Suppressor macrophage treated with lipopolysaccharide for 1 hour (primary cell): ENCODE measurements around the gene FOXL1.

ENCODE experiments used
- DNase-seq, 3 donors: peaks; one replicate each; pipeline ENCODE4 v3.0.0-alpha.2; 2020 to 2022

FOXL1 gene

DNA sequence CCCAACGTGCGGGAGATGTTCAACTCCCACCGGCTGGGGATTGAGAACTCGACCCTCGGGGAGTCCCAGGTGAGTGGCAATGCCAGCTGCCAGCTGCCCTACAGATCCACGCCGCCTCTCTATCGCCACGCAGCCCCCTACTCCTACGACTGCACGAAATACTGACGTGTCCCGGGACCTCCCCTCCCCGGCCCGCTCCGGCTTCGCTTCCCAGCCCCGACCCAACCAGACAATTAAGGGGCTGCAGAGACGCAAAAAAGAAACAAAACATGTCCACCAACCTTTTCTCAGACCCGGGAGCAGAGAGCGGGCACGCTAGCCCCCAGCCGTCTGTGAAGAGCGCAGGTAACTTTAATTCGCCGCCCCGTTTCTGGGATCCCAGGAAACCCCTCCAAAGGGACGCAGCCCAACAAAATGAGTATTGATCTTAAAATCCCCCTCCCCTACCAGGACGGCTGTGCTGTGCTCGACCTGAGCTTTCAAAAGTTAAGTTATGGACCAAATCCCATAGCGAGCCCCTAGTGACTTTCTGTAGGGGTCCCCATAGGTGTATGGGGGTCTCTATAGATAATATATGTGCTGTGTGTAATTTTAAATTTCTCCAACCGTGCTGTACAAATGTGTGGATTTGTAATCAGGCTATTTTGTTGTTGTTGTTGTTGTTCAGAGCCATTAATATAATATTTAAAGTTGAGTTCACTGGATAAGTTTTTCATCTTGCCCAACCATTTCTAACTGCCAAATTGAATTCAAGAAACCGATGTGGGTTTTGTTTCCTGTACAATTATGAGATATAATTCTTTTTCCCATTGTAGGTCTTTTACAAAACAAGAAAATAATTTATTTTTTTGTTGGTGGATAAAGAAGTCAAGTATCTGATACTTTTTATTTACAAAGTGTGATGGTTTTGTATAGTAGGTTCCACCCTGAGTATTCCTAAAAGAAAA is 9.4 kb upstream of the FOXL1 start:
- no peak for DNase-seq

DNA sequence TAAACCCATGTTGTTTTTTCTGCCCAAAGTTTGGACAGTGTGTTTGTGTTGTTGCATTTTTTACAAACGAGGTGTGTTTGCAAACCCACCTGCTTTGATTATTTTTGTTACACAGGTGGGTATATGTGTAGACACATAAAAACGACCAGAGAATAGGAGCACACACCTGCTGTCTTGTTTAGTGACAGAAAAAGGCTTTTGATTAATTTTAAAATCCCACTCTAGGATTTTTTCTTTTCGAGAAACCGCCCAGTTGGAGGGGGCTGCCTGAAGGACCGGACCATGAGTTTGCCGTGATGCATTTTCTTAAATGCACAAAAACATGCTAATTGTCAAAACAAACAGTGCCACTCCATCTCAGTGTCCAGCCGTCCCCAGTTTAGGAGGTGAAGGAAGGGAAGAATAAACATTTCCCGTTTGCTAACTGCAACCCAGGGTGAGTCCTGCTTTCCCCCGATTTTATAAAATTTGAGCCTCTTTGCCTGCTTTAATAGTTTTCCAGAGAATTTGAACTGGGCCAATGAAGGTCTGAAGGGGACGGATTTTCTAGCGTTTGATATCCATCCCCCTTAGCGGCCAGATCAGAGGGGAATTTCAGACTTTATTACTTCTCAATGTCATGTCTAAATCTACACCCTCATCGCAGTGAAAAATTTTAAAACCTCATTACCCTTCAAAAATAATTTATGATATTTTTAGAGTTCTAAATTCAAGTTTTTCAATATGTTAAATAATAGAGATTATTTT is 8.5 kb upstream of the FOXL1 start:
- no peak for DNase-seq

DNA sequence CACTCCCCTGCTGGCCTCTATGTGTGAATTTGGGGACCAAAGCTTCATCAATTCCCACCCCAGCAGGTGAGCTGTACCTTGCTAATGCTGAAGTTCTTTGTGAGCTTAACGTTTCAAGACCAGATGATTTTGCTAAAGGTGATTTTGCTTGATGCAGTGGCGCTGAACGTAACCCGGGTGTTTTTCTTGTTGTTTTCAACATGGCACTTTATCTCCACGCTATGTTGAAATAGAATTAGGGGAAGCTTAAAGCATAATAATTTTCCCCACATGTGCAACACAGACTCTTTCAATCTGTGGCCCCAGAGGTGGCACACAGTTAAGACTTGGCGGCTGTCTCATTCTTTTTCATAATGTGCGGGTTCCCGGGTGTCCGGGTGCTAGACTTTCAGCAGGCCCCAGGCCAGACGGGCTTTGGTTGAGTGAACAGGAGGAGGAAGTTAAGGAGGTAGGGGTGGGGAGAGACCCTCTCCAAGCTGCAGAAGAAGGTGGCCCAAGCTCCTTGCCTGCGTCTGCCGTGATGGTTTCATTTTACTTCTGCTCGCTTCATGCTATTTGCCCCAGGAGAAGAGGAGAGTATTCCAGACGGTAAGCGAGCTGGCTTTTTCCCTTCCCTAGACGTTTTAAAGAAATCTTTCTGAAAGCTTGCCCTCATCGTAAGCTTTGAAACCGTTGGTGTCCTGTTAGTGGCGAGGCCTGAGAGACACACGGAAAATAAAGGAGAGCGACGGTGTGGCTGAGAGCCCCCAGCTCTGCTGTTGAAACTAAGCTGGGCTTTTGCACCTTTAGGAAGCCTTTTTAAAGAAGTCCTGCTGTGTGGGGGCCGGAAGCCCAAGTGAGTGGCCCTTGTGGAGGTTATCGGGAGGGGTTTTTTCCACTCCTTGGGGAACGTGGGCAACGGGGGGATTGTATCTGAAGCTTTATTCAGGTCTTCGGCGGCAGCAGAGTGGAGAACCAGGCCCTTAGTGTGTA is 7.5 kb upstream of the FOXL1 start:
- no peak for DNase-seq

DNA sequence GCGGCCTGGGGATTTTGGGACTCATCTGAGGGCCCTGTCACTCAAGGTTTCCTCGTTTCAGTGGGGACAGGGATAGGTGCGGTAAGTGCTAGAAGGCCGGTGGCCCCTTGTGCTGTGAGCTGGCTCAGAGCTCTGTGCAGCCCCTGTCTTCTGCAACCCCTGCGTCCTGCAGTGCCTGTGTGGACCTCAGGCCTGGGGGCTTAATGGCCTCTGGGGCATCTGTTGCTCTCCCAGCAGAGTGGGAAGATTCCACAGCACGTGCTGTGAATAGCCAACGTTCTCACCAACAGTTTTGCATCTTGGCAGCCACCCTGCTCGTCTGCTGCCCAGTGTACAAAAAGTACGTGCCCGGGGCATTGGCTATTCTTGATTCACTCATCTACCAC is 6.8 kb upstream of the FOXL1 start:
- DNase-seq, result no peak

DNA sequence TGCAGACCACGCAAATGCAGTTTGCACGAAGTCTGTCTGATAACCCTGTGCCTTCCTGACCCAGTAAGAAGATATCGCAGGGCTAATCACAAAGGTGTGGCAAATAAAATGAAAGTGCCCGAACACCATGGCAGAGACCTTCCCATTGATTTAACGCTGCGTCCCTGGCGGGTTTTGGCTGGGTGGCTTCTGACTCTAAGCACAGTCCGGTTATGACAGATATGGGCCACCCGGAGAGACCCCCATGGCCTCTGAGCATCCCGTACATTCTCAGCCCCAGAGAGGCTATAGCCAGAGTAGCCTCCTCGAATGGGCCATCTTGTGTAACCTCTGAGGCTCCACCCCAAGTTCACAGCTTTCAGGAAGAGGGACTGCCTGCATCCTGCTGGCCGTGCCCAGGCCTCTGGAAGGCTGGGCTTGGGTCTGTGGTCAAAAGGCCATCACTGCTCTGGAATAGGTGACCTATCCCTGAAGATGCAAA is 6.3 kb upstream of the FOXL1 start:
- no peak for DNase-seq

DNA sequence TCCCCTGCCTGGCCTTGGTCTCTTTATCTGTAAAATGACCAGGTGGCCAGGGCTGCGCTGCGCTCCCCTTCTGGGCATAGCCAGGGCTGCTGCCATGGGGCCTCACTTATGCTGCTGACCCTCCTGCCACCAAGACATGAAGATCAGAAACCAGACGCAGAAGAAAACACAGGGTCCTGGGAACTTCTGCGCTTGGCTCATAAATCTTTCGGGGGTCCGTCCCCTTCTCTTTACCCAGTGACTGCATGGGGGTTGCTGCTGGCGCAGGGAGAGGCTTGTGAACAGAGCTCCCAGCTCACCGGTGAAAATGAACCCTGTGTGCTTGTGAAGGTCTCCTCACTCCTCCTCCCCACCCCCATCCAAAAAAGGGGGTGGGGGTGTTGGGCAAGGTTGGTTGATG is 5.7 kb upstream of the FOXL1 start:
- no peak for DNase-seq

DNA sequence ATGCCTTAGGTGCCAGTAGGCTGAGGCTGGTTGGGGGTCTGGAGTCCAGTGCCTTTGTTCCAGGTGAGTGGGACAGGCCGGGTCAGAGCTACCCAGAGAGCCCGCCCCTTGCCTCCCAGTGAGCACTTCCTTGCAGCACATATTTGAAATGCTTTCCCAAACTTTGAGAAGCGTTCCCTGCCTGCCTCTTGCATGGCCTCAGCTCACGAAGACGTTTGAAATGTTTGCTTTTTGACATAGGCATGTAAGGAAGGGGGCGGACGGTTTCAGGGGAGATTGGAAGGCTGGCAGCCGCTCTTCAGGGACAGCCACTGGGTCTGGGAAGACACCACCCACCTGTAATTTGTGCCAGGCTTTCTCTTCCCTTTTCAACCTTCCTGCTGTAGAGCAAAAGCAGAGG is 5.1 kb upstream of the FOXL1 start:
- DNase-seq, result no peak

DNA sequence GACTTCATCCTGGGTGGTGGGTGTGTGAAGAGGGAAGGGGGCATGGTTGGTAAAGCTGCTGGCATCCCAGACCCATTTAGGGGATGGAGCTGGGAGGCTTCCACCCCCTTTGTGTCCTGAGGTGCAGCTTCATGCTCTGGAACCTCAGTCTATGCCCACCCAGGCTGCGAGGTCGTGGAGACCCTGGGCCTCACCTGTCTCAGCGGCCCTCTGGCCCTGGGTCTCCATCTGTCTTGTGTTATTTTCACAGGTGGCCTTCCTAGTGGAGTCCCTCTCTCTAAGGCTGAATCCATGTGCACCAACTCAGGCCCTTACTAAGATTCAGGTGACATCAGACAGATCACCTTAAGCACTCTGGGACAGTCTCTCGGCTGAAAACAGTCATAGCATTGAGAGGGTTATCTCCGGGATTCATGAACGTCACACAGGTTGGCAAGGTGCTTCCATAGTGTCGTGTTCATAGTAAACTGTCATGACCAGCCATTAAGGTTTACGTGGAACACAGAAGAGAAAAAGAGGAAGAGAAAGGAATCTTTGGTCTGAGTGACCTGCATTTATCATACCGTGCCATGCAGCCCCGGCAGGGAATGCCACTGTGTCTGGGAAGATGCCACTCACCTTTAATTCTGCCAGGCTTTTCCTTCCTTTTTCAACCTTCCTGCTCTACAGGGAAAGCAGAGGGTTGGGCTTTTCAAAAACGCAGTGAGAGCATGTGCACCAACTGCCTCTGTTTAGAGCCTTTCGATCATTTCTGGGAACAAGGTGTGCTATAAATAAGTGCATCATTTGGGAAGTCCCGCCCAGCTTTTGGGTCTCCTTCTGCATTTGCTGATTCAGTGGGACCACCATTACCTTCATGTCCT is 4.5 kb upstream of the FOXL1 start:
- no peak for DNase-seq

DNA sequence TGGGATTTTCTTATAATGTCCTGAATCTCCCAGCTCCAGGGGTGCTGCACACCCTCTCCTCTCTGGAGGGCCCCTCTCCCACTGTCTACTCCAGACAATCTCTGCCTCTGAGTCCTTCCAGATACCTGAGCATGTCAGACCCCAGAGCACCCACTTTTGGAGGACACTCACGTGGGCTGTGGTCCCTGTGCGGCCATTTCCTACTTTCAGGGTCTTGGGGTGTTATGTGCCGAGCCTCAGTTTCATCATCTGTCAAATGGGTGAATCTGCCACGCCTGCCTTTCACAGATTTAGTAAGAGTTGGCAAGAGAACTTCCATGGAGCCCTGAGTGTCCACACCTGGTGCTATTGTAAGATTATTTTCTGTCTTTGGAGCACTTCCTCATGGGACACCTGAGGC is 3.7 kb upstream of the FOXL1 start:
- DNase-seq, result no peak

DNA sequence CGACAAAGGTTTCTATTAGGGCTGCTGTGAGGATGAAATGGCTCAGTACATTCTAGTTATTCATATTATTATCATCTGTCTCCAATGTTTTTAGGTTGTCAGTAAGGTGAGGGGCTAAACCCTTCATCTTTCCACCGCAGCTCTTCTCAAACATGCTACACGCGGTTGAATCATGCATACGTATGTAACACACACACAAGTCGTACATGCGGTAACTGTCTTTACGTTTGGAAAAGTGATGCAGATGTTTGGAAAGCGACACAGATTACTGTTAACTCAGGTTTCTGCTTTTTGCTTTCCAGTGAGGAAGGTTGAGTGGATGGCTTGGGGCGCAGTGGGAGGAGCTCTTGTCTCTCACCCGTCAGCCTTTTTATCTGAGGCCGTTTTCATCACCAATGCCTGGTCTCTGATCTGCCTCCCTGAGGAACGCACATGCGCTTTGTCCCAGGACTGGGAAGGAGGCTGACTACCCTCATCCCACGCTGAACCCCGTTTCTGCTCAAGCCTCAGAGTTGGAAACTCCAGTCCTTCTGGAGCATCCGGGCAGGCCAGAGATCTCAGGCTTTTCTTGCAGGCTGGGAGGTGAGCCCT is 3.2 kb upstream of the FOXL1 start:
- DNase-seq, result no peak

DNA sequence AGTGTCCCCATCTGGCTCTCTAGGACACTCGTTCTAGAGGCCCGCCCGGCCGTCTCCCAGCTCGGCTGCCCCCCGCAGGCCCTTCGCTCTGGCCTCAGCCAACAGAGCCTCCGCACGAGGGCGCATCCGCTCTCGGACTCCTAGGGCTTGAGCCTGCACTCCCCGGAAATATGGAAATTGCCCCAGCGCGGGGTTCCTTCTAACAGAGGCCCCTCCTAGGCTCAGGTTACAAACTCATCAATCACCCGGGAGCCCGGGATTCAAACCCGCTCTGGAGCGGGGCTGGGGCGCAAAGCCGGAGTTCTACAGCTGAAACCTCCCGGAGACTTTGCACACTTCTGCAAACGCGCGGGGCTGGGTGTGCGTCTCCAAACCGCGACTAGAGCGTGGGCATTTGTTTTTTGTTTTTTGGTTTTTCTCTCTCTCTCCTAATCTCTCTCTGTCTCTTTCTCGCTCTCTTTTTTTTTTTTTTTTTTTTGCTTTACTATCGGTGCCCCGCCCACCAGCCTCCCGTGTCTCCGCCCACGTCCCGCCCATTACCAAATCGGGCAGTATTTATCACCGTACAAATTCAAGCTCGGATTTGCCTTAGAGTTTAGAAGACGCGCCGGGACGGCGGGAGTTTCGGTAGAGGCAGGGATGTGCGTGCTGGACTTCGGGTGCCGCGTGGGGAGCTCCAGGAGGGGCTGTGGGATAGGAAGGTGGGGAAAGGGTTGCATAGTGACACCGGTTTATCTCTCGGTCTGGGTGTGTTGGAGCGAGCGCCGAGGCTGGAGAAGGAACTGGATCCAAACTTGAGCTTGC is 2.4 kb upstream of the FOXL1 start:
- peak; percentile 58 to 82 (median 69) for DNase-seq

DNA sequence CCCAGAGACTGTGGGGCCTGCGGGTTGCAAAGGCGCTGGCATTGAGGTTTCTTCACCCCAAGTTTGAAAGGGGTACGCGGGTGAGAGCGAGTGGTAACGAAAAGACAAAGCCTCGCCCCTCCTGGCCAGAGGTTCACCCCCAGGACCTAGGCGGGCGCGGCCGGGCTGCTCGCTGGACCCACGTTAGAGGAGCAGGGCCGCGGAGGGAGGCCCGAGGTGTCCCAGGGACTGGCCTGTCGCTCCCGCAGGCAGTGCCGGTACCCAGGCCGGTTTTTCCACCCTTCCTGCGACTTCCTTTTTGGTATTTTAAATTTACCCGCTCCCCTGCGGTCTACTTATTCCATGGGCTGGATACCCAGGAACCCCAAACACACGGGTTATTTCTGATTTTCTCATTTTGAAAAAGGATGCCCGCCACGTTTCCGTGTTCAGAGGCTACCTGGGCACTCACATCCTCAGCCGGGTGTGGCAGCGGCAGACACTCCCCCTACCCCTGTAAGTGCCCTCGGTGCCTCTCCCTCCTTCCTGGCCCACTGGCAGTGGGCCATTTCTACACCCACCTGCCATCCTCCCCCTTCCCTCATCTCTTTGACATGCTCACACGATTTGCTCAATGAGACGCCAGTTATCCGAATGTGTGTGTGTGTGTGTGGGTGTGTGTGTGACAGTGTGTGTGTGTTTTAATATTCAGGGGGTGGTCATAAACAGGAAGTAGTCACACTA is 1.6 kb upstream of the FOXL1 start:
- no peak for DNase-seq

DNA sequence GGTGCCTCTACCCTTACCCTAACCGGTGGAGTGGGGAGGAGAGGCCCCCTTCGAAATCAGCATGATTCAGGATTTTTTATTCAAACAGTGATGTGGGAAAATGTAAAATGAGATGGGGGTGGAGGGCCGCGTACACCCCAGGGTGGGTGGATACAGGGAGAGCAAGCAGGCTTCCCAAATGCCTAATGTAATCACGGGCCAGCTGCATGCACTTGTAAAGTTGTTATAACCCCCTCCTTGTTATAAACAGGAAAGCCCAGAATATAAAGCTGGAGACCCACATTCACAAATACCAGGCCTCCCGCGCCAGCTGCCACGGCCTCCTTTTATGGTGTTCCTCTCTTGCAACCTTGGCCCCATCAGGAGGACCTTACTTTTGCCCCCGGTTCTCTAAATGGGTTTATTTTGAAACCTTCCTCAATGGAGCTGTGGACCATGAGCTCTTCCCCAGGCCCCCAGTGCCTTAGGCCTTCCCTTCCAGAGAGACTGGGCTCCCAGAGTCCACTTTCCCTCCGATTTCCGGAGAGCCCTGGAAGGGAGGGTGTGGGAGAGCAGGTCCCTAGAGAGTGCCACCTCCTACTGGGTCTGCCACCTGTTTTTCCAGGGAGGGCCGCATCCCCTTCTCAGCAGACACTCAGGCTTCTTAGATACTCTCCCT is 906 bp upstream of the FOXL1 start:
- no peak for DNase-seq

DNA sequence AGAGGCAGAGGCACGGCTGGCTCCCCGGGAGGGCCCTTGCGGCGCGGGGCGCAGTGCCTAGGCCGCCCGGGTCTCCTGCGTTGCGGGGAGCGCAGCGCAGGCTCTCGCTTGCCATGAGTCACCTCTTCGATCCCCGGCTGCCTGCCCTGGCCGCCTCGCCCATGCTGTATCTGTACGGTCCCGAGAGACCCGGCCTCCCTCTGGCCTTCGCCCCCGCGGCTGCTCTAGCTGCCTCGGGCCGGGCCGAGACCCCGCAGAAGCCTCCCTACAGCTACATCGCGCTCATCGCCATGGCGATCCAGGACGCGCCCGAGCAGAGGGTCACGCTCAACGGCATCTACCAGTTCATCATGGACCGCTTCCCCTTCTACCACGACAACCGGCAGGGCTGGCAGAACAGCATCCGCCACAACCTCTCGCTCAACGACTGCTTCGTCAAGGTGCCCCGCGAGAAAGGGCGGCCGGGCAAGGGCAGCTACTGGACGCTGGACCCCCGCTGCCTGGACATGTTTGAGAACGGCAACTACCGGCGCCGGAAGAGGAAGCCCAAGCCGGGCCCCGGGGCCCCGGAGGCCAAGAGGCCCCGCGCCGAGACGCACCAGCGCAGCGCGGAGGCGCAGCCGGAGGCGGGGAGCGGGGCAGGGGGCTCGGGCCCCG is 390 bp downstream of the FOXL1 start:
- DNase-seq, result no peak

DNA sequence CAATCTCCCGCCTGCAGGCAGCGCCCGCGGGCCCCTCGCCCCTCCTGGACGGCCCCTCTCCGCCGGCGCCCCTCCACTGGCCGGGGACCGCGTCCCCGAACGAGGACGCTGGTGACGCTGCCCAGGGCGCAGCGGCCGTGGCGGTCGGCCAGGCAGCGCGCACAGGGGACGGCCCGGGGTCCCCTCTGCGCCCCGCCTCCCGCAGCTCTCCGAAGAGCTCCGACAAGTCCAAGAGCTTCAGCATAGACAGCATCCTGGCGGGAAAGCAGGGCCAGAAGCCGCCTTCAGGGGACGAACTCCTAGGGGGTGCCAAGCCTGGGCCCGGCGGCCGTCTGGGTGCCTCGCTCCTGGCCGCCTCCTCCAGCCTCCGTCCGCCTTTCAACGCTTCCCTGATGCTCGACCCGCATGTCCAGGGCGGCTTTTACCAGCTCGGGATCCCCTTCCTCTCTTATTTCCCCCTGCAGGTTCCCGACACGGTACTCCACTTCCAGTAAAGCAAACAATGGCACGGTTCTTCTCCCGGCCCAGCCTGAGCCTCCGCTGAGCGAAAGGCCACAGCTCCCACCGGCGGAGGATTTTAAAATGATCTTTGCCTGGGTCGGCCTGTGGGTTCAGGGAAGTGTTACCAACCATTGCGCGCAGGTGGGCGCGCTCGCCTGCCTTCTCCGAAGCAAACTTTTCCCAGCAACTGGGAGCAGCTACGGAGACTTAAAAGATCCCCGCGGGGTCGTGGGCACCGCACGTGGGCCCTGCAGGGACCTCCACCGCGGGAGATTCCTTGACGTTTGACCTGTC is 1.1 kb downstream of the FOXL1 start:
- DNase-seq, result no peak

DNA sequence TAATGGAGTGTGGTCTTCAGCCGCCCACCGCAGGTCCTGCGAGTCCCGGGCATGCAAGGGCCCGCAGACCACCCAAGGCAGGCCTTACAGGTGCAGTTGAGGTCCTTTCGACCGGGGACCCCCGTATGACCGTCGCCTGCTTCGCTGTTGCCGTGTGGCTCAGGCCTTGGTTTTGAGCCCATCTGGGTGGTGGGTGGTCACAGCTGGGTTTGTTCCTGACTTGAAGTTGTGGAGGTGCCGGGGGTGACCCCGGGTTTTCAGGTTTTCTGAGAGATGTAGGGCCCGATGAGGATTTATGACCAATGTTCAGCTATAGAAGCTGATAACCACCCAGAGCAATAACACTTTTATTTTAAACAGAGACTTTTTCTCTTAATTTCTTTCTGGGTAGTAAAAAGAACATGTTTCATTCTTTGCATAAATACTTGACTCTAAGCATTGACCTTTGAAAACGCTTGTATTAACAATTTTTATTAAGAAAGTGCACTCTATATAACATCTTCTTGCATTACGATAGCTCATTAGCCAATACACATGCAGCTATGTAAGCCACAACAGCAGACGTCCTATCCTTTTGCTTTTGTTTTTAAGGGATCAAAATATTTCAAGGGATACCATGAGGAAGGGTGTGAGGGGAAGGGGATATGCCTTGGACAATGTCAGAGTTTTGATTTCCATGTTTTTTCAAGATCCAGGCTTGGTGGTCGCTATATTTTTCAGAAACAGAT is 1.9 kb downstream of the FOXL1 start:
- DNase-seq, result no peak

DNA sequence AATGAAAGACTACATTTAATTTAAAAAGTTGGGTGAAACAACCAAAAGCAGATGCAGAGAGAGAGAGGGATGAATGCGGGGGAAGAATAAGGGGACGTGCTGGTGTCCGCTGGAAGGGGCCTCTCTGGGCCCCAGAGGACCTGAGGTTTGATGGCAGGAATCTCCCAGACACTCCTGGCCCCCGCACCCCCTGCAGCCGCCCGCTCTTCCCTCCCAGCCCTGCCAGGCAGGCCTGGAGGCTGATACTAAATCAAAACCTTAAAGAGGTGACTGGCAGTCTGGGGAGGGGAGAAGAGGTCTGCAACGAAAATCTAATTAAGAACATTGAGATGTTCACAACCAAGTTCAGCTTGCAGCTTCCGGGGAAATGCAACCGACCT is 2.4 kb downstream of the FOXL1 start:
- no peak for DNase-seq
